ENCODE data around the gene OXNAD1. TPM values are rescaled to one million over a fixed set of nuclear protein-coding genes. Genes with fewer than 3 reads are reported as not detected.

OXNAD1 gene
- total RNA-seq, 2 experiments from 2014 or later, result 44.9 to 47.4 TPM

GRCh38 chr3:16350597-16351318, 85.7 kb downstream of the OXNAD1 start:
- ATAC-seq, result no peak

DNA sequence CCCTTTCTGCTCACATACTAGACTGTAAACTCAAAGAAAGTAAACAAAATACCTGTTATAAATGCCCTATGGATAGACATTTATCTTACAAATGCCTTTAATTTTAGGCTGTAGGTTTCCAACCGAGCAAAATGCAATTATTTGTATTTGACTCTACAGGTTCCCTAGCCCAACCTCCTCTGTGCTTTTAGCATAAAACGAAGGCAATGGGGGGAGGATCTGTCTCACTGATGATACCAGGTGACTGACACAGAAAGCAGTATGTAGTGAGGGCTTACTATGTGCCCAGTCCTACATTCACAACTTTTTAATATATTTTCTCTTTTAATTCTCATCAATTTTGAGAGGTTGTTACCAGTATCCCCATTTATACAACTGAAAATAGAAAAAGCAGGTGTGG, 87.4 kb downstream of the OXNAD1 start:
- H3K4me3 Mint-ChIP-seq, result no peak overlapping the region
- no peak overlapping the region for H3K27ac Mint-ChIP-seq
- peaks cover 12% of the 10 kb centered on the region for H3K4me1 Mint-ChIP-seq
- no peaks in the 10 kb centered on the region for H3K27me3 Mint-ChIP-seq
- ATAC-seq (no peak), DNase-seq (no peak)
- H3K9me3 Mint-ChIP-seq (ENCODE audit: low read depth), result no peaks in the 10 kb centered on the region
- CTCF ChIA-PET, result no interaction called here
- H3K36me3 Mint-ChIP-seq, result peaks cover 55% of the 10 kb centered on the region

More at GRCh38 chr3:16350597-16351318, 85.7 kb downstream of the OXNAD1 start:
- Mint-ChIP-seq H3K4me3 (no peak overlapping the region), H3K9me3 (ENCODE audit: low read depth) (no peaks in the 10 kb centered on the region), H3K27ac (no peak overlapping the region), H3K27me3 (no peaks in the 10 kb centered on the region), H3K36me3 (peaks cover 58% of the 10 kb centered on the region), H3K4me1 (peaks cover 12% of the 10 kb centered on the region)
- no peak for DNase-seq
- CTCF ChIA-PET, result no interaction called here

- H3K27ac Mint-ChIP-seq, result peak overlapping the region; percentile 24
- peaks cover 43% of the 10 kb centered on the region for H3K36me3 Mint-ChIP-seq
- H3K27me3 Mint-ChIP-seq, result no peaks in the 10 kb centered on the region
- no peaks in the 10 kb centered on the region for H3K9me3 Mint-ChIP-seq (ENCODE audit: low read depth)
- ATAC-seq (no peak), DNase-seq (no peak)
- H3K4me3 Mint-ChIP-seq, result no peak overlapping the region
- CTCF ChIA-PET, result interaction anchor here (0.9 kb wide), 1 partner anchor 13 kb away, joined by 3 read pairs; no protein-coding TSS in a partner anchor
- peaks cover 15% of the 10 kb centered on the region for H3K4me1 Mint-ChIP-seq
Measured at GRCh38 chr3:16354291-16354690, 89.3 kb downstream of the OXNAD1 start.

Other genes with a start within 250 kb of the OXNAD1 start
- not detected for gene GALNT15, start 90.5 kb upstream of the OXNAD1 start, total RNA-seq
- 10 to 100 TPM; 13.9 to 23.8 TPM for gene DPH3, start 269 bp upstream of the OXNAD1 start, total RNA-seq
- gene RFTN1, start 248.5 kb downstream of the OXNAD1 start, total RNA-seq, result 10 to 100 TPM; 78.0 to 96.7 TPM

Measured in activated CD8-positive, alpha-beta memory T cell treated with anti-CD3 and anti-CD28 coated beads, Interleukin-2, amount 10 ng/mL, durations not matched to agents 7 days and 5 days (primary cell).